ENCODE results near the gene CHFR. TPM values are rescaled to one million over a fixed set of nuclear protein-coding genes. Genes with fewer than 3 reads are reported as not detected.
"Not testable (repeated sequence)": the region's sequence is repeated elsewhere in the genome, so short reads cannot be mapped to it uniquely, and the experiment has no call there.

CHFR gene
- total RNA-seq, 1 donor from 2014 or later: 47.0 TPM

DNA sequence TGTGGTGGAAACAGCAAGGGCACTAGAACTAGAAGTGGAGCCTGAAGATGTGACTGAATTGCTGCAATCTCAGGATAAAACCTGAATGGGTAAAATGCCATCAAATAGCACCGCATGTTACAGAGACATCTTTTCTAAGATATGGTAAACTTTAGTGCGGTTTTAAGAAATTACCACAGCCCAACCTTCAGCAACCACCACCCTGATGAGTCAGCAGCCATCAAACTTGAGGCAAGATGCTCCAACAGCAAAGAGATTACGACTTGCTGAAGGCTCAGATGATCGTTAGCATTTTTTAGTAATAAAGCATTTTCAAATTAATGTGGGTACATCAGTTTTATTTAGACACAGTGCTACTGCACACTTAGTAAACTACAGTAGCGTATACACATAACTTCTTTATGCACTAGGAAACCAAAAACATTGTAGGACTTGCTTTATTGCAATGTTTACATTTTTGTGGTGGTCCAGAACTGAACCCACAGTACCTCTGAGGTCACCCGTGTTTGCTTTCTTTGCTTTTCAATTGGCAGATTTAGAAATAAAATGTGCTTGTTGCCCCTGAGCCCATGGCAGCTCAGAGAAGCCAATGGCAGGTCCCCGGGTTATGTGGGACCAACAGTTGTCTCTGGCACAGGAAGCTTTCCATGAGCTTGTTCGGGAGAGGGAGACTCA lies 74.6 kb downstream of the CHFR start:
- DNase-seq (ENCODE audit: low spot score): no peak

DNA sequence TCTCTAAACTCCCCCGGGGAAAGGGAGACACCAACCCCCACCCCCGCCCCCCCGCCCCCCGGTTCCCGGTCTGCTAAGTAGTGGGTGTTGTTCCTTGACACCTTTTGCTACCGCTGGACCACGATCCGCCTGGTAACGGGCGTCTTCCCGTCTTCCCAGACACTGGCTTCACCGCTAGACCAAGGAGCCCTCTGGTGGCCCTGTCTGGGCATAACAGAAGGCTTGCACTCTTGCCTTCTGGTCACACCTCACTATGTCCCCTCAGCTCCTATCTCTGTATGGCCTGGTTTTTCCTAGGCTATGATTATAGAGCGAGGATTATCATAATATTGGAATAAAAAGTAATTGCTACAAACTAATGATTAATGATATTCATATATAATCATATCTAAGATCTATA lies 78.0 kb downstream of the CHFR start:
- not testable (repeated sequence) for DNase-seq (ENCODE audit: low spot score)

DNA sequence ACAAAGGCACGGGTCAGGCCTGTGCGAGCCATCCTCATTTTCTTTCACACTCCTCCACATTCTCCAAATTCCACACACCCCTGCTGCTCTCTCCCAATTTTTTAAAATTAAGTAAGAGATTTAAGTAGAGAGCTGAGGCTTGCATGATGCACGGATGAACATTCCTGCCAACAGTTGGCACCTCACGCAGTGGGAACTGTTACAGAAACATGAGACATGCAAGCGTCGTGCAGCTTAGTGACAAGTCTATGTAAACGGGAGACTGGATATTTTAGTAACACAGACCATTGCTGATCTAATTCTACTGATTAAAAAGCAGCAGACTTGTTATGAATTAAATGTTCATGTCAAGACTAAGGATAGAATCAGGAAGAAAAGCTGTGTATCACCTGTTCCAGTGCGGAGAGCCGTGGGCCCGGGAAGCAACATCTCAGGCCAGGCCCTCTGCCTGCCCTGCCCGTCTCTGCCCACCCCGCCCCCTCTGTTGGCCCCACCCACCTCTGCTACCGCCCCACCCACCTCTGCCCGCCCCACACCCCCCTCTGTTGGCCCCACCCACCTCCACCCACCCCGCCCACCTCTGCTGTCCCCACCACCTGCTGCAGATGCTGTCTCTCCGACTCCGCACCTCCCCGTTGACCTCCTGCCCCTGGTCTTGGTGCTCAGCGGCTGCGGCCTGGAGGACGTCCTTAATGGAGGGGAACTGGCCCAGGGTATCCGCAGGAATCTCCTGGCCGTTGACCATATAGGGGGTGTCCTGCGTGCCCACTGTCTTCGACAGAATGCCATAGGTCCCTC lies 79.9 kb downstream of the CHFR start:
- DNase-seq (ENCODE audit: low spot score): no peak

DNA sequence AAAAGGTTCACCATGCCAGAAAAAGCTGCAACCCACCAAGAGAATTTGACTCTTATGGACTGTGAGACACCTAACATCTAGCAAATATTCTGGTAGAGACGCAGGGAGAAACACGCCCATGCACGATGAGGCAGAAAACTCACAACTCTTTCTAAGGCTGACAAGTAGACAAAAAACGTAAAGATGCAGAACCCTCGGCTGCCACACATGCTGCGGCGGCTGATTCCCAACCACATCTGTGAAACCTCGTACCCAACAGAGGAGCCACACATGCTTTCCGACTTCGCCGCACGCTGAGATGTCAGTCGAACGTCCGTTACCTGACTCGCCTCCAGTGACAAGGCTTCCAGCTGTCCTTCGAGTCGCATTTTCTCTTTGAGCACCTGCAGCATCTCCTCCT lies 80.5 kb downstream of the CHFR start:
- no peak for DNase-seq (ENCODE audit: low spot score)

DNA sequence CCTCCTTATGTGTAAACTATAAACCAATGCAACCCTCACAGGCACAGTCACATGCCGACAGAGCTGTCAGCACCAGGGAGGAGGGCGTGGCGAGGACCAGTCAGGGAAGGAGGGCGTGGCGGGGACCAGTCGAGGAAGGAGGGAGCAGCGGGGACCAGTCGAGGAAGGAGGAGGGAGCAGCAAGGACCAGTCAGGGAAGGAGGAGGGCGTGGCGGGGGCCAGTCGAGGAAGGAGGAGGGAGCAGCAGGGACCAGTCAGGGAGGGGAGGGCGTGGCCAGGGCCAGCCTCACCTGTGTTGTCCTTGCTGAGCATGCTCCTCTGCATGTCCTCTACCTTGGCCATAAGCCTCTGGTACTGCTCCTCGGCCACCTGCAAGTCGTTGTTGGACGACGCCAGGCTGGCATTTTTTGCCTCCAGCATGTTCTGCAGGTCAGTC lies 83.0 kb downstream of the CHFR start:
- no peak for DNase-seq (ENCODE audit: low spot score)

- DNase-seq (ENCODE audit: low spot score): no peak
Observed at GRCh38 chr12:132803888-132804287, 83.5 kb downstream of the CHFR start.

GRCh38 chr12:132803125-132803524 lies 84.3 kb downstream of the CHFR start:
- DNase-seq (ENCODE audit: low spot score): no peak

GRCh38 chr12:132801741-132802140 lies 85.7 kb downstream of the CHFR start:
- no peak for DNase-seq (ENCODE audit: low spot score)

DNA sequence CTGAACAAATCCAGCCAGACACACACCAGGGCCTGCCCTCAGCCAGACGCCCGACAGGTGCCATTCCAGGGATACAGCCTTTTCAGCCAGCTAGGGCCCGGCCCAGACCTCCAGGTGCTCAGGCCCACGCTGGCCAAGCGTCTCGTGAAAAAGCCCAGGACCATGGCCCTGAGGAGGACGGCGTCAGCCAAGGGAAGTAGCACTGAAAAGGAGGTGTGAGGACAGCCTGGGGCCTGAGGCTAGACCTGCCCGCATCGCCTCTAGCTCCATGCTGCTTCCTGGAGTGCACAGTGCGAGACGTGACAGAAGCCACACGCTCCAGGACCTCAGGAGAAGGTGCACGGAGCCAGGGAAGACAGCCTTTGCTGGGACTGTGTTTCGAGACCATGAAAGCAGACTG lies 88.6 kb downstream of the CHFR start:
- DNase-seq (ENCODE audit: low spot score): no peak

- DNase-seq (ENCODE audit: low spot score): no peak
Observed at GRCh38 chr12:132797820-132798570, 89.4 kb downstream of the CHFR start.

GRCh38 chr12:132795847-132796246 lies 91.6 kb downstream of the CHFR start:
- DNase-seq (ENCODE audit: low spot score): no peak

- DNase-seq (ENCODE audit: low spot score): not testable (repeated sequence)
Observed at GRCh38 chr12:132791940-132792339, 95.5 kb downstream of the CHFR start.

- no peak for DNase-seq (ENCODE audit: low spot score)
Observed at GRCh38 chr12:132789099-132789471, 98.3 kb downstream of the CHFR start.

DNA sequence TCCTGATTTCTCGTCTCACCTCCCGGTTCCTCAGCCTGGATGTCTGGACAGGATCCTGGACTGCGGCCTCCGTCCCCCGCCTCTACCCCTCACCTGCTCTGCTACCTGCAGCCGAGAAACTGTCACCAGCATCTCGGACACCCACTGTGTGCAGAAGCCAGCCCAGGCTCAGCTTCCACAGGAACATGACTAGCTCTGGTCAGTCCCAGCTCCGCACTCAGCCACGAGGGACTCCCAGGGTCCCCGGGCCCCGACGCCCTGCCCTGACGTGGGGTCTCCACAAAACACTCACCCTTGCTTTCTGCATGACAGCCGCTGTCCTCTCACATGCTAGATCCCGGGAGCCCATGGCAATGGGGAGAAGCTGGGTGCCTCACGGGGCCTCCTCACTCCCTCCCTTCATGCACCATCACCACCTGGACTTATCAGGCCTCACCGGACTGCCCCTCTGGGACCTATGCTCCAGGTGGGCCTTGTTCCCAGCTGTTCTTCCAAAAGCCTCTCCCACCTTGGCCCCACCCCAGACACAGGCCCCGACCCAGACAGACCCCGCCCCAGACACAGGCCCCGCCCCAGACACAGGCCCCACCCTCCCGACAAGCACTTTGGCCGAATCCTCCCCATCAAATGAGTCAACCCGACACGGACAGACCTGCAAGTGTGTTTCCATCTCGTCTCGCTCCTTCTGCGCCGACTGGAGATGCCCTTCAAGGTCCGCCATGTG lies 98.9 kb downstream of the CHFR start:
- DNase-seq (ENCODE audit: low spot score): no peak

GRCh38 chr12:132787877-132788276 lies 99.5 kb downstream of the CHFR start:
- no peak for DNase-seq (ENCODE audit: low spot score)

- no peak for DNase-seq (ENCODE audit: low spot score)
Observed at GRCh38 chr12:132786192-132786591, 101.2 kb downstream of the CHFR start.

DNA sequence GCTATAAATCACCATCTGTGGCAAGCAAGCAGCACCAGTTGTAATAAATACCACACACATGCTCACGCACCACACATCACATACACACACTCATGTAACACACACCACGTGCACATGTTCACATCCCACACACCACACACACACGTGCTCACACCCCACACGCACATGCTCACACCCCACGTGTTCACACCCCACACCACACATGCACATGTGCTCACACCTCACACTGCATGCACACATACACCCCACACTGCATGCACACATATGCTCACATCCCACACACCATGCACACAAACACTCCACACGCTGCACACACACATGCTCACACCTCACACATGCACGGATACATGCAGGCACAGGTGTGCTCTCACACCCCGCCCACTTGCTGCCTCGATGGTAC lies 102.8 kb downstream of the CHFR start:
- DNase-seq (ENCODE audit: low spot score): no peak

- DNase-seq (ENCODE audit: low spot score): no peak
Observed at GRCh38 chr12:132783917-132784531, 103.4 kb downstream of the CHFR start.

All from mesenteric fat pad (tissue), 1 donor.